Measurements from ENCODE around the gene PLA2G1B.
A peak's percentile ranks its signal among the peaks of the same experiment; 100 is the strongest.

PLA2G1B gene

DNA sequence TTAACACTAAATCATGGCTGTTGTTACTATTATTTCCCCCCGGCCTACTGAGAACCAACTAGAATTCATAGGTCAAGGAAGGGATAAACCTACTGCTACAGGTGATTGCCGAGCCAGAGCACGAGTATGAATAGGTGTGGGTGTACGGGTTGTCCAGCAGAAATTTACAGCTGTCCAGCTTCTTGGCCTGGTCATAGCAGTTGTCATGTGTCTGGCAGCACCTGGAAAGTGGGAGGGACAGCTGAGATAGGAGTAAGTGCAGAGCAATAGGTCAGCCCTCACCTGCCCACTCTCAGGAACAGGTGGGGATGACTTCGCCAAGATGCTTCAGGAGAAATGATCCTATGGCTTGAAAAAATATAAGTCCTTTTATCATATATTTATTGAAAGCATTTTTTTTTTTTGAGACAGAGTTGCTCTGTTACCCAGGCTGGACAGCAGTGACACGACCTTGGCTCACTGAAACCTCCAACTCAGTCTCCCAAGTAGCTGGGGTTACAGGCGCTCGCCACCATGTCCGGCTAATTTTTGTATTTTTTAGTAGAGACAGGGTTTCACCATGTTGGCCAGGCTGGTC lies 2.6 kb downstream of the PLA2G1B start:
- DNase-seq (ENCODE audit: low read depth) = no peak

DNA sequence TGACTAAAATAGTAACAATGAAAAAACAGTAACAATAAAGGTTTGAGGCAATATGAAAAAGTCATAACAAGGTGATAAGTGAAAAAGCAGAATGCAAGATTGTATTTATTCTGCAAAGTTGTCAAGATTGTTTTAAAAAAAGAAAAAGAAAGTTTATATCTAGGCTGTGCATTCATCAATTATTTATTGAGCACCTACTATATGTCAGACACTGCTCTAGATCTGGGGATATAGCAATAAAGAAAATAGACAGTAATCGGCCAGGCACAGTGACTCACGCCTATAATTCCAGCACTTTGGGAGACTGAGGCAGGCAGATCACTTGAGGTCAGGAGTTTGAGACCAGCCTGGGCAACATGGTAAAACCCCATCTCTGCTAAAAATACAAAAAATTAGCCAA lies 3.8 kb downstream of the PLA2G1B start:
- DNase-seq (ENCODE audit: low read depth) = no peak

GRCh38 chr12:120321382-120322202 lies 6.0 kb downstream of the PLA2G1B start:
- DNase-seq (ENCODE audit: low read depth) = no peak

GRCh38 chr12:120317224-120318105 lies 10.1 kb downstream of the PLA2G1B start:
- peak; percentile 99 for DNase-seq (ENCODE audit: low read depth)

- DNase-seq (ENCODE audit: low read depth) = no peak
These were observed 10.8 kb downstream of the PLA2G1B start for GRCh38 chr12:120316798-120317223.

- DNase-seq (ENCODE audit: low read depth) = no peak
These were observed 13.4 kb downstream of the PLA2G1B start for GRCh38 chr12:120314220-120314619.

DNA sequence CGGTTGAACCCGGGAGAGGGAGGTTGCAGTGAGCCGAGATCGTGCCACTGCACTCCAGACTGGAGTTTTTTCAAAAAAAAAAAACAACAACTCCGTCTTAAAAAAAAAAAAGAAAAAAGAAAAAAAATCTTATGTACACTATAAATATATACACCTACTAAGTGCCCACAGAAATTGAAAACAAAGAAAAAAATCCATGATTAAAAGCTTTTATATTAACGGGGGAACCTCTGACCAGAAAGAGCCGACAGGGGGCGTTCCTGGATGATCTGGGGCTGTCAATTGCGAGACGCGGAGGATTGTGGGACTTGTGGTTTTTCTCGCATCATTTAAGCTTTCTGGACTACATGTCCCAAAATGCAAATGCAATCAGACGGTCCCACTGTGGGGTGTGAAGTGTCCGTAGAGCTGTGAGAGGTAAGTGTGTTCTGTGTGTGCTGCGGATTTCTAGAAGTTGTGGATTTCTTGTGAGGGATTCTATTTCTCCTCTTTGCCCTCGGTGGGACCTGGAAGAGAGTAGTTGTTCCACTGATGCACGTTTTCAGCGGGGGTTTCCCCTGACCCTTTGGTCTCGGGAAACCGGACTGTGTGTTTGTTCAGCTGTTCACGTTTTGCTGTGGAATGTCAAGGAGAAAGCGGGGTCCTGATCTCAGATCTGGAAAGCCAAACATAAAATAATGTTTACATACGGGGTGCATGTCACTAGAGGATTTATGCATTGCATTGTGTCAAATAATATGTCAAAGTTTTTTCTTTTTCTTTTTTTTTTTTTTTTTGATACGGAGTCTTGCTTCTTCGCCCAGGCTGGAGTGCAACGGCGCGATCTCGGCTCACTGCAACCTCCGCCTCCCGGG lies 25.4 kb downstream of the PLA2G1B start, which contains the start of gene SIRT4:
SIRT4 (plus strand) TSS at position 360 of the 854 bp plus-strand sequence. CDS start 1,241 bp downstream, outside the sequence.
- DNase-seq (ENCODE audit: low read depth) = peak; percentile 79

DNA sequence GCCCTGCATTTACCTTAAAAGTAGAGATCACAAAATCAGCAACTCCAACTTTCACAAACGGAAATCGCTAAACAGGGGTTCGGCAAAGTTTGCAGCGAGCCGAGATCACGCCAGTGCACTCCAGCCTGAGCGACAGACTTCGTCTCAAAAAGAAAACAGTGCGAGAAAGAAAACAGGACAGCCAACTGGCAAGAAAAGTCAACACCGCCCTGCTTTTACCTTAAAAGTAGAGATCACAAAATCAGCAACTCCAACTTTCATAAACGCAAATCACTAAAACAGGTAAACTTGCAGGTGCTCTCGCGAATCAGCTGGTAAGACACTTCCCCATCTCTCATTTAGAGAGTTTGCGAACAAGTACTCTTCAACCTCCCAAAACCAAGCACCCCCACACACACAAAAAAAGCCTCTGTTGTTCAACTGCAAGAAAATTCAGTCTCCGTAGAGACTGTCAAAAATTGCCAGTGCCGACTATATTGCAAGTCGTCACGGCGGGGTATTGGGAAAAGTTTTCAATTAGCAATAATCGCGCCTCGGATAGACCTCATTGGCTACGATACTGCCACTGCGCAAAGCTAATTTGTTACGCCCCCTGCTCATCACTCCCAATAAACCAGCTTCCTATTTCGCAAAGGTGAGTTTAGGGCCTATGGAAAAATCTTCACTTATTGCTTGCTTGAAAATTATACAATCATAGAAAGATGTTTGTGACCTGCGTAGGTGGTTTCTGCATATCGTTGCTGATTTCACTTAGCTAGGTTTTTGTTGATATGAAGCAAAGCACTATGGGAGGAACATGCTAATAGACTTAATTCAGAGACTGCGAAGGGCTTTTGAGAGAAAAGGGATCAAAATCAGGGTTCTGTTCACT lies 34.7 kb downstream of the PLA2G1B start, which contains the start of gene RNU4-1:
RNU4-1 (minus strand) TSS at position 577 of the 871 bp plus-strand sequence.
- peak; percentile 64 for DNase-seq (ENCODE audit: low read depth)

- no peak for DNase-seq (ENCODE audit: low read depth)
These were observed 35.2 kb downstream of the PLA2G1B start for GRCh38 chr12:120292411-120292660.

DNA sequence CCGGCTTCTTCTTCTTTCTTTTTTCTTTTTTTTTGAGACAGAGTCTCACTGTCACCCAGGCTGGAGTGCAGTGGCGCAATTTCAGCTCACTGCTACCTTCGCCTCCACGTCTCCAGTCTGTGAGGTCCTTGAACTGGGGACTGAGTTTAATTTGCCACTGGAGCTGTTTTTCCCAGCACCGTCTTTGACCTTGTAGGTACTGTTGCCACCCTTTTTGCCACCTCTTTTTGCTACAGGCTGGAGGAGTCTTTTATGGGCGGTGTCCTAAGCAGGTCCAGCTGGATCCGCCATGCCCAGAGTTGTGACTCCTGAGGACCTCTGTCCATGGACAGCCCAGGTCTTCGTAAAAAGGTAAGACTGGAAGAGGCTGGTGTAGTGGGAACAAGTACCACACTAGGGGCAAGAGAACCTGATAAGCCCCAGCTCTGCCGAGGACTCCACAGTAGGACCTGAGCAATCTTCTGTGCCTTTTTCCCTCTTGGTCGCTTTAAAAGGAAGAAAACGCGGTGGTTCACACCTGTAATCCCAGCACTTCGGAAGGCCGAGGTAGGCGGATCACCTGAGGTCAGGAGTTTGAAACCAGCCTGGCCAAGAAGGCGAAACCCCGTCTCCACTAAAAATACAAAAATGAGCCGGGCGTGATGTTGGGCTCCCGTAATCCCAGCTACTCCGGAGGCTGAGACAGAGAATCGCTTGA lies 36.8 kb downstream of the PLA2G1B start:
- DNase-seq (ENCODE audit: low read depth) = no peak

GRCh38 chr12:120287491-120287890 lies 40.1 kb downstream of the PLA2G1B start:
- no peak for DNase-seq (ENCODE audit: low read depth)

DNA sequence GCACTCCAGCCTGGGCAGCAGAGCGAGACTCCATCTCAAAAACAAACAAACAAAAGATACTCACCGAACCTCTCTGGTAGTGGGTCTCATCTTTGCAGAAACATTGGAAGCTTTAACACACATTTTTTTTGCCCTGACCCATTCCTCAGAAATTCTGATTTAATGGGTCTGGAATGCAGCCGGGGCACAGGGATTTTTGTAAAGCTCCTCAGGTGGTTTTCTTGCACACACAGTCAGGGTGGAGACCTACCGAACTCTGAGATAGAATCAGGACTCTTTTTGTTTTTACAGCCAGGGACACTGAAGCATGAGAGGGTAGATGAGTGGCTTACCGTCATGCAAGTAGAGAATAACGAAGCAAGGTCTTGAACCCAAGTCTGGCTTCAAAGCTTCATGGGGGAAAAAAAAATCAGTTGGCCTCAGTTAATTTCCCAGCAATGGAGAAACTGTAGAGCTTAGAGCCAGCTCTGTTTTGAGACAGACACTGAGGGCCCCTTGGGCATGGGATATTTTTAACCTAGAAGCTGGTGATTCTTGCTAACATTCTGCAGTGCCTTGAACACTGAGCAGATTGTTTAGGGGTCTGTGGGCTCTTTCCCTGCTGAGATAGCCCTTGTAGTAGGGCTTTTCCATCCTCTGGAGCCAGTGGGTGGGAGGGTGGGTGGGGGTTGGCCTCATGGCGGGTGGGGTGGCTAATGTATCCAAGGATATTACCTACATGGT lies 40.6 kb downstream of the PLA2G1B start:
- no peak for DNase-seq (ENCODE audit: low read depth)

GRCh38 chr12:120284381-120284780 lies 43.2 kb downstream of the PLA2G1B start:
- no peak for DNase-seq (ENCODE audit: low read depth)

DNA sequence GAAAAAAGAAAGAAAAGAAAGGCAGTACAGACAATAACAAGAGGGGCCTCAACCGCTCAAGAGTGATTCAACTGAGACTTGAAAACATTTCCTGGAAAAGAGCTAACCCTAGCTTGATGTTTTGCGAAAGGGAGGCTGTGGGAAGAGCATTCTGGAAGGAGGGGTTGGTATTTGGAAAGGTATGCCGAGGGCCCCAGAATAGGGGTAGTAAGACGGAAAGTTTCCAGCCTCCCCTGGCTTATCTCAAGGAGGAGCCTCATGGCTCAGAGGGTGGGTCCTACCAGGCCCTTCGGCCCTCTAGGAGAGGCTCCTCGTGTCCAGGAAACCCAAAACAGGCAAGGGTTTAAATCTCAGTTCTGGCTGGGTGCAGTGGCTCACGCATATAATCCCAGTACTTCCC lies 44.3 kb downstream of the PLA2G1B start:
- no peak for DNase-seq (ENCODE audit: low read depth)

DNA sequence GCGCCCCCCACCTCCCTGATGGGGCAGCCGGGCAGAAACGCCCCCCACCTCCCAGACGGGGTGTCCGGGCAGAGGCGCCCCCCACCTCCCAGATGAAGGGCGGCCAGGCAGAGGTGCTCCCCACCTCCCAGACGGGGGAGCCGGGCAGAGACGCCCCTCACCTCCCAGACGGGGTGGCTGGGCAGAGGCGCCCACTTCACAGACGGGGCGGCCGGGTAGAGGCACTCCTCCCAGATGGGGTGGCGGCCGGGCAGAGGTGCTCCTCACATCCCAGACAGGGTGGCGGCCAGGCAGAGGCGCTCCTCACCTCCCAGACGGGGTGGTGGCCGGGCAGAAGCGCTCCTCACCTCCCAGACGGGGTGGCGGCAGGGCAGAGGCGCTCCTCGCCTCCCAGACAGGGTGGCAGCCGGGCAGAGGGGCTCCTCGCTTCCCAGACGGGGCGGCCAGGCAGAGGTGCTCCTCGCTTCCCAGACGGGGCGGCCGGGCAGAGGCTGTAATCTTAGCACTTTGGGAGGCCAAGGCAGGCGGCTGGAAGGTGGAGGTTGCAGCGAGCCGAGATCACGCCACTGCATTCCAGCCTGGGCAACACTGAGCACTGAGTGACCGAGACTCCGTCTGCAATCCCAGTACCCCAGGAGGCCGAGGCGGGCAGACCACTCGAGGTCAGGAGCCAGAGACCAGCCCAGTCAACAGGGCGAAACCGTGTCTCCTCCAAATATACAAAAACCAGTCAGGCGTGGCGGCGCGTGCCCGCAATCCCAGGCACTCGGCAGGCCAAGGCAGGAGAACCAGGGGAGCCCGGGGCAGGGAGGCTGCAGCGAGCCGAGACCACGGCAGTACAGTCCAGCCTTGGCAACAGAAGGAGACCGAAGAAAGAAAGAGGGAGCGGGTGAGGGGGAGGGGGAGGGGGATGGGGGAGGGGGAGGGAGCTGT lies 49.2 kb downstream of the PLA2G1B start:
- no peak for DNase-seq (ENCODE audit: low read depth)

DNA sequence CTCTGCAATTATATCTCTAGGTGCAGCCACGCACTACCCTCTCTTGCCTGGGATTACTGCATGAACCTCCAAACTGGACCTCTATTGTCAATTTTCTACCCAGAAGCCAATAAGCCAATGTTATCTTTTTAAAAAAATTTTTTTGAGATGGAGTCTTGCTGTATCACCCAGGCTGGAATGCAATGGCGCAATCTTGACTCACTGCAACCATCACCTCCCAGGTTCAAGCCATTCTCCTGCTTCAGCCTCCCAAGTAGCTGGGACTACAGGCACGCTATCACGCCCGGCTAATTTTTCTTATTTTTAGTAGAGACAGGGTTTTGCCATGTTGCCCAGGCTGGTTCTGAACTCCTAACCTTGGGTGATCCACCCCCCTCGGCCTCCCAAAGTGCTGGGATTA lies 50.8 kb downstream of the PLA2G1B start:
- no peak for DNase-seq (ENCODE audit: low read depth)
